CD4-positive, alpha-beta T cell (primary cell): ENCODE results near the gene SIRPB2. TPM values are rescaled to one million over a fixed set of nuclear protein-coding genes. Genes with fewer than 3 reads are reported as not detected.

Experiments used
- ATAC-seq: fragments of 200-7000 bp; cut with Tn5 transposase; one replicate; pipeline ENCODE4 v1.10.0; 2022; ENCODE audit warnings: mild to moderate bottlenecking; ENCODE audit not compliant: poor library complexity
- CTCF ChIA-PET: fragments of 350-600 bp; sonication (Branson Sonifier 250); formaldehyde crosslinking; loops from one replicate; lab custom pipeline; 2021; ENCODE audit warnings: antibody characterized with exemption, inconsistent platforms; lab: Charles Lee
- POLR2A ChIA-PET: fragments of 350-600 bp; sonication (Branson Sonifier 250); formaldehyde crosslinking; loops from one replicate; lab custom pipeline; 2021; ENCODE audit warnings: antibody characterized with exemption, inconsistent platforms; lab: Charles Lee
- DNase-seq, 14 experiments: peaks; one replicate each; pipeline ENCODE4 v3.0.0-alpha.2; 2013 to 2020; ENCODE audit warnings: mixed read lengths in 2 of 14
- H3K27ac ChIP-seq, 2 donors: one replicate each; pipeline versions ENCODE4 v1.5.1 to v1.7.0; 2013; ENCODE audit warnings: low read length in 2 of 2, low read depth in 1 of 2, mild to moderate bottlenecking in 1 of 2
- H3K27me3 ChIP-seq, 2 experiments: 1 replicate in 1 of 2; 2 replicates in 1 of 2; pipeline versions ENCODE4 v1.6.1 to v1.7.0; 2013; ENCODE audit warnings: low read length in 2 of 2, control low read depth in 1 of 2, mild to moderate bottlenecking in 1 of 2, moderate library complexity in 1 of 2; ENCODE audit not compliant: insufficient read depth in 2 of 2, control insufficient read depth in 1 of 2
- H3K36me3 ChIP-seq: one replicate; pipeline ENCODE4 v1.6.1; 2013; ENCODE audit warnings: low read length, control low read depth; ENCODE audit not compliant: insufficient read depth
- H3K4me1 ChIP-seq: one replicate; pipeline ENCODE4 v1.6.1; 2013; ENCODE audit warnings: low read length, control low read depth; ENCODE audit not compliant: insufficient read depth
- H3K4me3 ChIP-seq: one replicate; pipeline ENCODE4 v1.5.1; 2013; ENCODE audit warnings: mild to moderate bottlenecking, low read length, moderate library complexity
- H3K9me3 ChIP-seq, 2 experiments: 1 replicate in 1 of 2; 2 replicates in 1 of 2; pipeline versions ENCODE4 v1.6.1 to v1.7.0; 2013; ENCODE audit warnings: low read length in 2 of 2, mild to moderate bottlenecking in 2 of 2, control low read depth in 1 of 2, moderate library complexity in 1 of 2; ENCODE audit not compliant: control insufficient read depth in 1 of 2, insufficient read depth in 1 of 2
- H3K27ac Mint-ChIP-seq: one replicate; pipeline ENCODE4 v1.8.0; 2020; ENCODE audit warnings: mixed read lengths
- H3K27me3 Mint-ChIP-seq: one replicate; pipeline ENCODE4 v1.8.0; 2021; ENCODE audit warnings: mixed read lengths
- H3K36me3 Mint-ChIP-seq: one replicate; pipeline ENCODE4 v1.8.0; 2021; ENCODE audit warnings: low read depth, mixed read lengths
- H3K4me1 Mint-ChIP-seq: one replicate; pipeline ENCODE4 v1.8.0; 2021; ENCODE audit warnings: low read depth, mixed read lengths
- H3K4me3 Mint-ChIP-seq: one replicate; pipeline ENCODE4 v1.8.0; 2020; ENCODE audit warnings: mild to moderate bottlenecking, mixed read lengths
- H3K9me3 Mint-ChIP-seq: one replicate; pipeline ENCODE4 v1.8.0; 2020; ENCODE audit warnings: mixed read lengths
- intact Hi-C, 2 experiments: fragments of 100-400 bp; cut with DNase I in 1 of 2; cut with micrococcal nuclease in 1 of 2; formaldehyde crosslinking; loops; one replicate each; pipeline versions ENCODE4 v1.15.1 to v1.9.0; 2023 to 2025; cut with DNase I, micrococcal nuclease
- total RNA-seq, 174 experiments: library from RNA in 2 of 174; stranded (reverse) in 2 of 174; gene quantifications; one replicate each; pipeline ENCODE4 v1.2.3 and lab custom pipeline; 2021 to 2026
- TF ChIP-seq, protein P1 (sequence below): fragments of 200-600 bp; IDR thresholded peaks from one replicate; pipeline ENCODE4 v1.8.0; 2022; ENCODE audit warnings: antibody characterized with exemption, mild to moderate bottlenecking

SIRPB2 gene
- total RNA-seq, 2 experiments from 2014 or later = 0.20 to 0.49 TPM

DNA sequence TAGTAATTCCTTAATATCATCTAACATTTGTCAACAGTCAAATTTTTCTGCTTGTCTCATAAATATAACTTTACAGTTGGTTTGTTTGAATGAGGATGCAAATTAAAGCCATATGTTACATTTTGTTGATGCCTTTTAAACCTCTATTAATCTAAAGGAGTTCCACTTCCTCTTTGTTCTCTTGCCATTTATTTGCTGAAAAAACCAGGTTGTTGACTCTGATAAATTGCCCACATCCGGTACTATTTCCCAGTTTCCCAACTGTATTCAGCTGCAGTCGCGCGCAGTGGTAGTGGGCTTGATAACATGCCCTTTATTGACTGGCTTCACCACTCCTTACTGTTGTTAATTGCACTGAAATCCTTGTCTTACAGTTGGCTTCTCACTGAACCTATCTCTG is 32.8 kb upstream of the SIRPB2 start:
- Mint-ChIP-seq H3K27me3 (no peaks in the 10 kb centered on the region), H3K9me3 (peaks cover 2% of the 10 kb centered on the region), H3K36me3 (no peaks in the 10 kb centered on the region), H3K4me3 (no peak overlapping the region), H3K27ac (no peak overlapping the region), H3K4me1 (peaks cover 4% of the 10 kb centered on the region)
- ATAC-seq = no peak
- no peaks in the 10 kb centered on the region for H3K27me3 ChIP-seq
- intact Hi-C loops = no loop called here
- no peak overlapping the region for H3K4me3 ChIP-seq
- H3K36me3 ChIP-seq = no peaks in the 10 kb centered on the region
- no peaks in the 10 kb centered on the region for H3K9me3 ChIP-seq
- no peaks in the 10 kb centered on the region for H3K4me1 ChIP-seq
- TF ChIP-seq, protein P1, sequence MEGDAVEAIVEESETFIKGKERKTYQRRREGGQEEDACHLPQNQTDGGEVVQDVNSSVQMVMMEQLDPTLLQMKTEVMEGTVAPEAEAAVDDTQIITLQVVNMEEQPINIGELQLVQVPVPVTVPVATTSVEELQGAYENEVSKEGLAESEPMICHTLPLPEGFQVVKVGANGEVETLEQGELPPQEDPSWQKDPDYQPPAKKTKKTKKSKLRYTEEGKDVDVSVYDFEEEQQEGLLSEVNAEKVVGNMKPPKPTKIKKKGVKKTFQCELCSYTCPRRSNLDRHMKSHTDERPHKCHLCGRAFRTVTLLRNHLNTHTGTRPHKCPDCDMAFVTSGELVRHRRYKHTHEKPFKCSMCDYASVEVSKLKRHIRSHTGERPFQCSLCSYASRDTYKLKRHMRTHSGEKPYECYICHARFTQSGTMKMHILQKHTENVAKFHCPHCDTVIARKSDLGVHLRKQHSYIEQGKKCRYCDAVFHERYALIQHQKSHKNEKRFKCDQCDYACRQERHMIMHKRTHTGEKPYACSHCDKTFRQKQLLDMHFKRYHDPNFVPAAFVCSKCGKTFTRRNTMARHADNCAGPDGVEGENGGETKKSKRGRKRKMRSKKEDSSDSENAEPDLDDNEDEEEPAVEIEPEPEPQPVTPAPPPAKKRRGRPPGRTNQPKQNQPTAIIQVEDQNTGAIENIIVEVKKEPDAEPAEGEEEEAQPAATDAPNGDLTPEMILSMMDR = no peak
- no peak for DNase-seq
- POLR2A ChIA-PET = no interaction called here
- H3K27ac ChIP-seq = no peak overlapping the region
- CTCF ChIA-PET = no interaction called here

DNA sequence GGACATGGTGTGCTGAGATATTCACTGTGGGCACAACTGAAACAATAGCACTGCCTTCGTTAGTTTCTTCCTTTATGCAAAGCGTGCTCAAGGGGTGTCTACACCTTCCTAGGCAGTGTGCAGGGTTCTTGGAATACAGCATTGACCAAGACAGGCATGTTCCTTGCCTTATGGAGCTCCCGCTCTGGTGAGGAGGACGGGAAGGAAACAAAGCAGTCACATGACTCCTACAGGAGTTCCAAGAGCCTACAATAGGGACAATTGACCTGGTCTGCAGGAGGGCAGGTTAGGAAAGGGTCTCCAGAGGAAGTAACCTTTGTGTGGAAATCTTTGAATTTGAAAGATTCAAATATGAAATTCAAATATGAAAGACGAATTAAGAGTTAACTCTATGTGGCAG is 25.8 kb upstream of the SIRPB2 start:
- ATAC-seq (no peak), DNase-seq (no peak)
- H3K4me1 Mint-ChIP-seq = no peaks in the 10 kb centered on the region
- H3K36me3 ChIP-seq = no peaks in the 10 kb centered on the region
- H3K27me3 ChIP-seq = peaks cover 5 to 7% of the 10 kb centered on the region in 2 experiments
- CTCF ChIA-PET = interaction anchor here (1.5 kb wide), 1 partner anchor 13 kb away, joined by 3 read pairs; no protein-coding TSS in a partner anchor
- H3K9me3 Mint-ChIP-seq = peaks cover 4% of the 10 kb centered on the region
- H3K27ac Mint-ChIP-seq = no peak overlapping the region
- no peaks in the 10 kb centered on the region for H3K4me1 ChIP-seq
- TF ChIP-seq, protein P1 = no peak
- POLR2A ChIA-PET = no interaction called here
- intact Hi-C loops = no loop called here
- no peak overlapping the region for H3K4me3 Mint-ChIP-seq
- H3K4me3 ChIP-seq = no peak overlapping the region
- no peaks in the 10 kb centered on the region for H3K36me3 Mint-ChIP-seq
- no peaks in the 10 kb centered on the region for H3K27me3 Mint-ChIP-seq
- H3K9me3 ChIP-seq = no peaks in the 10 kb centered on the region
- H3K27ac ChIP-seq = no peak overlapping the region

DNA sequence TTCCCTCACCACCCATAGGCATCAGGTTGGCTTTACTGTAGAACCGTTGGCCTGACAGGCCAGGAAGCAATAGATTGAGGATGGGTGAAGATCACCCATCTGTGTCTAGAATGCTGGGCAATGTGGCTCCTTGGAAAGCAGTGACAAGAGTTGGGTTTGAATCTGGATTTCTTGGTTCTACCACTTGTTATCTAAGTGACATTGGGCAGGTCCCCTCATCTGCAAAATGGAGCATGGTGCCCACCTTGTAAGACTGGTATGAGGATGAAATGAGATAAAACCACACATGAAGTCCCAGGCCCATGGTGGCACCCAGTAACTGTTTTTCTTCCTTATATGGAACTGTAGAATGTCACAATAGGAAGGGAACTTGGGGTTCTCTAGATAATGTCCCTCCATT is 22.6 kb upstream of the SIRPB2 start:
- Mint-ChIP-seq H3K9me3 (peaks cover 4% of the 10 kb centered on the region), H3K4me3 (no peak overlapping the region), H3K36me3 (no peaks in the 10 kb centered on the region), H3K4me1 (no peaks in the 10 kb centered on the region), H3K27me3 (no peaks in the 10 kb centered on the region), H3K27ac (no peak overlapping the region)
- CTCF ChIA-PET = interaction anchor here (1.4 kb wide), 1 partner anchor 10 kb away, joined by 4 read pairs; no protein-coding TSS in a partner anchor
- no peaks in the 10 kb centered on the region for H3K36me3 ChIP-seq
- no peak overlapping the region for H3K4me3 ChIP-seq
- TF ChIP-seq, protein P1 = no peak
- POLR2A ChIA-PET = no interaction called here
- no peak overlapping the region for H3K27ac ChIP-seq
- no peaks in the 10 kb centered on the region for H3K4me1 ChIP-seq
- DNase-seq (no peak), ATAC-seq (no peak)
- H3K27me3 ChIP-seq = peaks cover 5 to 7% of the 10 kb centered on the region in 2 experiments
- no peaks in the 10 kb centered on the region for H3K9me3 ChIP-seq
- intact Hi-C loops = no loop called here
